Neural cell (in vitro differentiated cells): ENCODE data around the gene AFTPH. TPM values are rescaled to one million over a fixed set of nuclear protein-coding genes. Genes with fewer than 3 reads are reported as not detected.

Experiments
- H2AFZ ChIP-seq: fragments of 200-600, 300-800 bp; sonication (generic), shearing (Covaris generic); 2 replicates; pipeline ENCODE4 v1.6.0; 2014; ENCODE audit warnings: low read depth, mild to moderate bottlenecking, antibody characterized with exemption, low read length, moderate library complexity
- H3F3A ChIP-seq: fragments of 200-600 bp; shearing (Covaris generic); 2 replicates; pipeline ENCODE4 v1.6.1; 2016; ENCODE audit warnings: mild to moderate bottlenecking, moderate library complexity, mixed read lengths, antibody characterized with exemption, low read length; ENCODE audit not compliant: insufficient read depth, poor library complexity, severe bottlenecking
- H3K27ac ChIP-seq: fragments of 200-600, 300-800 bp; sonication (generic), shearing (Covaris generic); 2 replicates; pipeline ENCODE4 v1.5.1; 2014; ENCODE audit warnings: mild to moderate bottlenecking, low read length, moderate library complexity
- H3K27me3 ChIP-seq: fragments of 300-800, 200-600 bp; sonication (generic), shearing (Covaris generic); 2 replicates; pipeline ENCODE4 v1.6.0; 2014; ENCODE audit warnings: mild to moderate bottlenecking, low read depth, low read length, moderate library complexity; ENCODE audit not compliant: insufficient read depth
- H3K36me3 ChIP-seq: fragments of 300-800, 200-600 bp; sonication (generic), shearing (Covaris generic); 2 replicates; pipeline ENCODE4 v1.5.1; 2014; ENCODE audit warnings: mild to moderate bottlenecking, antibody characterized with exemption, low read length, moderate library complexity; ENCODE audit not compliant: insufficient read depth
- H3K4me2 ChIP-seq: fragments of 300-800, 200-600 bp; sonication (generic), shearing (Covaris generic); 2 replicates; pipeline ENCODE4 v1.6.0; 2014; ENCODE audit warnings: mild to moderate bottlenecking, low read length
- H3K4me3 ChIP-seq: fragments of 300-800, 200-600 bp; sonication (generic), shearing (Covaris generic); 2 replicates; pipeline ENCODE4 v1.5.1; 2014; ENCODE audit warnings: mild to moderate bottlenecking, low read length, moderate library complexity
- H3K79me2 ChIP-seq: fragments of 200-600 bp; shearing (Covaris generic); replicated peaks from 2 replicates; pipeline ENCODE4 v1.6.0; 2014; ENCODE audit warnings: mild to moderate bottlenecking, low read length, moderate library complexity; ENCODE audit not compliant: insufficient read depth
- H3K9ac ChIP-seq: fragments of 300-800, 200-600 bp; sonication (generic), shearing (Covaris generic); 2 replicates; pipeline ENCODE4 v1.6.1; 2016; ENCODE audit warnings: mild to moderate bottlenecking, low read length, mixed read lengths
- H3K9me2 ChIP-seq: fragments of 200-600 bp; shearing (Covaris generic); 2 replicates; pipeline ENCODE4 v1.6.1; 2016; ENCODE audit warnings: mild to moderate bottlenecking, low read length, mixed read lengths; ENCODE audit not compliant: insufficient read depth
- H3K9me3 ChIP-seq: fragments of 200-600, 300-800 bp; sonication (generic), shearing (Covaris generic); 2 replicates; pipeline ENCODE4 v1.6.1; 2016; ENCODE audit warnings: mild to moderate bottlenecking, mixed run types, low read length, moderate library complexity, mixed read lengths
- H4K20me1 ChIP-seq: fragments of 200-600 bp; shearing (Covaris generic); 2 replicates; pipeline ENCODE4 v1.6.1; 2016; ENCODE audit warnings: mild to moderate bottlenecking, mixed run types; ENCODE audit not compliant: insufficient read depth
- CTCF ChIP-seq: fragments of 450-650 bp; IDR thresholded peaks from 2 replicates; pipeline ENCODE4 v1.5.1; 2014; ENCODE audit warnings: antibody characterized with exemption, mild to moderate bottlenecking, moderate library complexity; ENCODE audit not compliant: poor library complexity, severe bottlenecking
- EP300 ChIP-seq: fragments of 450-650 bp; conservative IDR thresholded peaks from 2 replicates; pipeline ENCODE4 v1.6.1; 2014; ENCODE audit warnings: antibody characterized with exemption, mild to moderate bottlenecking, moderate library complexity; ENCODE audit not compliant: poor library complexity, severe bottlenecking
- EZH2 ChIP-seq: fragments of 200-600, 300-800 bp; shearing (Covaris generic), sonication (generic); IDR thresholded peaks from 2 replicates; pipeline ENCODE4 v1.6.1; 2014; ENCODE audit warnings: antibody characterized with exemption, low read length, borderline replicate concordance, mild to moderate bottlenecking; ENCODE audit not compliant: insufficient read depth, poor library complexity, severe bottlenecking
- MXI1 ChIP-seq: fragments of 450-650 bp; conservative IDR thresholded peaks from 2 replicates; pipeline ENCODE4 v1.6.1; 2014; ENCODE audit warnings: antibody characterized with exemption, mild to moderate bottlenecking; ENCODE audit not compliant: poor library complexity, severe bottlenecking
- POLR2AphosphoS5 ChIP-seq: IDR thresholded peaks from 2 replicates; pipeline ENCODE4 v1.6.1; 2012
- RAD21 ChIP-seq: fragments of 450-650 bp; conservative IDR thresholded peaks from 2 replicates; pipeline ENCODE4 v1.6.1; 2014; ENCODE audit warnings: antibody characterized with exemption, mild to moderate bottlenecking, moderate library complexity
- SMC3 ChIP-seq: fragments of 450-650 bp; conservative IDR thresholded peaks from 2 replicates; pipeline ENCODE4 v1.6.1; 2014; ENCODE audit warnings: antibody characterized with exemption, mild to moderate bottlenecking, moderate library complexity; ENCODE audit not compliant: poor library complexity
- TAF1 ChIP-seq: IDR thresholded peaks from 2 replicates; pipeline ENCODE4 v1.6.1; 2012; ENCODE audit warnings: low read depth
- polyA plus RNA-seq: library from polyadenylated mRNA; depleted of rRNA; stranded (reverse); fragments of >200 nt; gene quantifications from 2 replicates; pipeline ENCODE4 v1.2.3, GENCODE V29; 2014
- TF ChIP-seq, protein P1 (sequence below): IDR thresholded peaks from 2 replicates; pipeline ENCODE4 v1.6.1; 2012; ENCODE audit warnings: borderline replicate concordance

Gene AFTPH
- polyA plus RNA-seq, 1 donor from 2014 or later = 63.0 TPM

DNA sequence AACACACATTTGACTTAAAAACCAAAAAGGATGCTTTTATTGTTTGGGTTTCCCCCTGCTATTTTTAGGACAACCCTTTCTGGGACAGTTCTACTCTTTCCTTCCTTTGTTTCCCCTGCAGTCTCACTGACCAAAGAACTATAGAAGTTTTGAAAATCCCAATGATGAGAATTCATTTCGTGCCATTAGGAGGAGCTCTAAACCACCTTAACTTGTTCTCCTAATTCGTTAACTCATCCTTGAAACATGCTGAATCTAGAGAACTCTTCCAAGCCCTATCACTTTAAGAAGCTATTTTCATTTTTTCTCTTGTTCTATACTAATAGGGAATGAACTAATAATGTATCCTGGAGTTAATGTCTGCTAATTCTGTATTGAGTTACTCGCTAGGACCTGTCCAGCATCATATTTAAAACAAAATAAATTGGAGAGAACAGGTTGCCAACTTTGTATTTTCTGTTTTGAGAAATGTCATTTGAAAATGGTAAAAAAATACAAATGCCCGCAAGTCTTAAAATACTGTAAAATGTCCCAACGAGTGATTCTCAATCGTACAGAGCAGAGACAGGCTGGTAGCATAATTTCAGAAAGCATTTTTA is 62.9 kb downstream of the AFTPH start:
- no peaks in the 10 kb centered on the region for H3K9me2 ChIP-seq

DNA sequence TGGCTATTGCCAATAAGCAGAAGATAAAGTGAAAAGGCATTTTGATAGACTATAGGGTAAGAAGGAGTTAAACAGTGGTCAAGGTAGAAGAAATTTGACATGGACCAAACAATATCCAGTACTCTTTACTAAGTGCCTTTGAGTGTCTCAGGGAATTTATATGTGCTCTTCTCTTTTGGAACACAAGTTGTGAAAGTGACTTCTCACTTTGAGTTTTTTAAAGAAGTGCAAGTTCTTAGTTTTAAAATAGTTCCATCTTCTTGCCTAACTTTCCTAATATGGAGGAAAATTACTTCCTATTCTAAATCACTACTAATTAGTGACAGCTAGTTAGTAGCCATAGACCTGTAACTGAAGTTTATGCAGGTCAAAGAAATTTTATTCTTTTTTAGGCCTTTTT is 63.4 kb downstream of the AFTPH start:
- H3K9me2 ChIP-seq = no peaks in the 10 kb centered on the region
- no peaks in the 10 kb centered on the region for H4K20me1 ChIP-seq
- H2AFZ ChIP-seq = no peak overlapping the region
- H3K36me3 ChIP-seq = peaks cover 4% of the 10 kb centered on the region
- no peaks in the 10 kb centered on the region for H3K9me3 ChIP-seq
- no peak overlapping the region for H3K9ac ChIP-seq
- H3K79me2 ChIP-seq = no peaks in the 10 kb centered on the region
- TF ChIP-seq TAF1 (no peak), EP300 (no peak), POLR2AphosphoS5 (no peak), MXI1 (no peak), EZH2 (no peak)
- TF ChIP-seq, protein P1, sequence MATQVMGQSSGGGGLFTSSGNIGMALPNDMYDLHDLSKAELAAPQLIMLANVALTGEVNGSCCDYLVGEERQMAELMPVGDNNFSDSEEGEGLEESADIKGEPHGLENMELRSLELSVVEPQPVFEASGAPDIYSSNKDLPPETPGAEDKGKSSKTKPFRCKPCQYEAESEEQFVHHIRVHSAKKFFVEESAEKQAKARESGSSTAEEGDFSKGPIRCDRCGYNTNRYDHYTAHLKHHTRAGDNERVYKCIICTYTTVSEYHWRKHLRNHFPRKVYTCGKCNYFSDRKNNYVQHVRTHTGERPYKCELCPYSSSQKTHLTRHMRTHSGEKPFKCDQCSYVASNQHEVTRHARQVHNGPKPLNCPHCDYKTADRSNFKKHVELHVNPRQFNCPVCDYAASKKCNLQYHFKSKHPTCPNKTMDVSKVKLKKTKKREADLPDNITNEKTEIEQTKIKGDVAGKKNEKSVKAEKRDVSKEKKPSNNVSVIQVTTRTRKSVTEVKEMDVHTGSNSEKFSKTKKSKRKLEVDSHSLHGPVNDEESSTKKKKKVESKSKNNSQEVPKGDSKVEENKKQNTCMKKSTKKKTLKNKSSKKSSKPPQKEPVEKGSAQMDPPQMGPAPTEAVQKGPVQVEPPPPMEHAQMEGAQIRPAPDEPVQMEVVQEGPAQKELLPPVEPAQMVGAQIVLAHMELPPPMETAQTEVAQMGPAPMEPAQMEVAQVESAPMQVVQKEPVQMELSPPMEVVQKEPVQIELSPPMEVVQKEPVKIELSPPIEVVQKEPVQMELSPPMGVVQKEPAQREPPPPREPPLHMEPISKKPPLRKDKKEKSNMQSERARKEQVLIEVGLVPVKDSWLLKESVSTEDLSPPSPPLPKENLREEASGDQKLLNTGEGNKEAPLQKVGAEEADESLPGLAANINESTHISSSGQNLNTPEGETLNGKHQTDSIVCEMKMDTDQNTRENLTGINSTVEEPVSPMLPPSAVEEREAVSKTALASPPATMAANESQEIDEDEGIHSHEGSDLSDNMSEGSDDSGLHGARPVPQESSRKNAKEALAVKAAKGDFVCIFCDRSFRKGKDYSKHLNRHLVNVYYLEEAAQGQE = no peak
- no peak overlapping the region for H3K4me3 ChIP-seq
- H3K4me2 ChIP-seq = no peak overlapping the region
- H3F3A ChIP-seq = no peaks in the 10 kb centered on the region
- no peaks in the 10 kb centered on the region for H3K27me3 ChIP-seq
- no peak overlapping the region for H3K27ac ChIP-seq

More for the DNA sequence above, 62.9 kb downstream of the AFTPH start:
- Histone ChIP-seq H3K4me3 (no peak overlapping the region), H3K79me2 (no peaks in the 10 kb centered on the region), H4K20me1 (no peaks in the 10 kb centered on the region), H3K36me3 (peaks cover 4% of the 10 kb centered on the region), H3K27me3 (no peaks in the 10 kb centered on the region), H3K9ac (no peak overlapping the region), H3K27ac (no peak overlapping the region), H2AFZ (no peak overlapping the region), H3K9me3 (no peaks in the 10 kb centered on the region), H3K4me2 (no peak overlapping the region), H3F3A (no peaks in the 10 kb centered on the region)
- peak; percentile 84 for TF ChIP-seq SMC3
- TF ChIP-seq RAD21 = peak; percentile 85
- peak; percentile 22 for TF ChIP-seq MXI1
- TF ChIP-seq, protein P1 = no peak
- TF ChIP-seq CTCF = peak; percentile 78
